Ascending aorta (tissue), 2 donors: ENCODE results near the gene CRYBA2. TPM values are rescaled to one million over a fixed set of nuclear protein-coding genes. Genes with fewer than 3 reads are reported as not detected.

Experiments used
- DNase-seq, 2 donors: peaks; one replicate each; pipeline ENCODE4 v3.0.0-alpha.2; 2019; ENCODE audit warnings: low spot score in 2 of 2
- H3K27ac ChIP-seq, 2 donors: fragments of 200-600 bp; sonication (generic); one replicate each; pipeline ENCODE4 v1.5.1; 2016 to 2017; ENCODE audit warnings: mild to moderate bottlenecking in 1 of 2
- H3K27me3 ChIP-seq: fragments of 200-600 bp; sonication (generic); one replicate; pipeline ENCODE4 v1.5.1; 2017
- H3K36me3 ChIP-seq, 2 donors: fragments of 200-600 bp; sonication (generic); one replicate each; pipeline ENCODE4 v1.5.1; 2016
- H3K4me1 ChIP-seq, 2 donors: fragments of 200-600 bp; sonication (generic); one replicate each; pipeline ENCODE4 v1.5.1; 2016 to 2017; ENCODE audit warnings: mild to moderate bottlenecking in 1 of 2
- H3K4me3 ChIP-seq, 2 donors: fragments of 200-600 bp; sonication (generic); one replicate each; pipeline ENCODE4 v1.5.1; 2016 to 2017; ENCODE audit warnings: mild to moderate bottlenecking in 1 of 2
- H3K9me3 ChIP-seq, 2 donors: fragments of 200-600 bp; sonication (generic); one replicate each; pipeline ENCODE4 v1.5.1; 2016
- intact Hi-C: fragments of 100-400 bp; cut with DNase I; formaldehyde crosslinking; loops from one replicate; pipeline ENCODE4 v1.15.1; 2023
- total RNA-seq: library from RNA; depleted of rRNA; stranded (reverse); fragments of >200 nt; gene quantifications from one replicate; pipeline ENCODE4 v1.1.0, GENCODE V29; 2016
- TF ChIP-seq, protein P1 (sequence below), 3 experiments: fragments of 200-600 bp in 2 of 3; fragments of 450-650 bp in 1 of 3; sonication (generic) in 2 of 3; IDR thresholded peaks; one replicate each; pipeline ENCODE4 v1.5.1; 2016 to 2019; ENCODE audit warnings: antibody characterized with exemption in 3 of 3, mild to moderate bottlenecking in 1 of 3, moderate library complexity in 1 of 3

Gene CRYBA2
- total RNA-seq, 1 donor from 2014 or later = not detected

DNA sequence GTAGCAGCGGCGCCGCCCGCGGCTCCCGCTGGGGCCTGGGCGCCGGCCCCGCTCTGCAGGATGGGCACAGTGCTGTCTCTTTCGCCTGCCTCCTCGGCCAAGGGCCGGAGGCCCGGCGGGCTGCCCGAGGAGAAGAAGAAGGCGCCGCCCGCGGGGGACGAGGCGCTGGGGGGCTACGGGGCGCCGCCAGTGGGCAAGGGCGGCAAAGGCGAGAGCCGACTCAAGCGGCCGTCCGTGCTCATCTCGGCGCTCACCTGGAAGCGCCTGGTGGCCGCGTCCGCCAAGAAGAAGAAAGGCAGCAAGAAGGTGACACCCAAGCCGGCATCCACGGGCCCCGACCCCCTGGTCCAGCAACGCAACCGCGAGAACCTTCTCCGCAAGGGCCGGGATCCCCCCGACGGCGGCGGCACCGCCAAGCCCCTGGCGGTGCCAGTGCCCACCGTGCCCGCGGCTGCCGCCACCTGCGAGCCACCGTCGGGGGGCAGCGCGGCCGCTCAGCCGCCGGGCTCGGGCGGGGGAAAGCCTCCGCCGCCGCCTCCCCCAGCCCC lies 33.4 kb downstream of the CRYBA2 start:
- peaks cover 0 to 5% of the 10 kb centered on the region in 2 donors for H3K4me1 ChIP-seq
- no peak for DNase-seq
- no peaks in the 10 kb centered on the region for H3K36me3 ChIP-seq
- peaks cover 34% of the 10 kb centered on the region for H3K27me3 ChIP-seq
- no peak overlapping the region for H3K27ac ChIP-seq
- intact Hi-C loops = no loop called here
- H3K4me3 ChIP-seq = peak overlapping the region; percentile 54 to 61
- H3K9me3 ChIP-seq = no peaks in the 10 kb centered on the region
- TF ChIP-seq, protein P1, sequence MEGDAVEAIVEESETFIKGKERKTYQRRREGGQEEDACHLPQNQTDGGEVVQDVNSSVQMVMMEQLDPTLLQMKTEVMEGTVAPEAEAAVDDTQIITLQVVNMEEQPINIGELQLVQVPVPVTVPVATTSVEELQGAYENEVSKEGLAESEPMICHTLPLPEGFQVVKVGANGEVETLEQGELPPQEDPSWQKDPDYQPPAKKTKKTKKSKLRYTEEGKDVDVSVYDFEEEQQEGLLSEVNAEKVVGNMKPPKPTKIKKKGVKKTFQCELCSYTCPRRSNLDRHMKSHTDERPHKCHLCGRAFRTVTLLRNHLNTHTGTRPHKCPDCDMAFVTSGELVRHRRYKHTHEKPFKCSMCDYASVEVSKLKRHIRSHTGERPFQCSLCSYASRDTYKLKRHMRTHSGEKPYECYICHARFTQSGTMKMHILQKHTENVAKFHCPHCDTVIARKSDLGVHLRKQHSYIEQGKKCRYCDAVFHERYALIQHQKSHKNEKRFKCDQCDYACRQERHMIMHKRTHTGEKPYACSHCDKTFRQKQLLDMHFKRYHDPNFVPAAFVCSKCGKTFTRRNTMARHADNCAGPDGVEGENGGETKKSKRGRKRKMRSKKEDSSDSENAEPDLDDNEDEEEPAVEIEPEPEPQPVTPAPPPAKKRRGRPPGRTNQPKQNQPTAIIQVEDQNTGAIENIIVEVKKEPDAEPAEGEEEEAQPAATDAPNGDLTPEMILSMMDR (IDR thresholded peaks at IDR 0.05) = no peak

DNA sequence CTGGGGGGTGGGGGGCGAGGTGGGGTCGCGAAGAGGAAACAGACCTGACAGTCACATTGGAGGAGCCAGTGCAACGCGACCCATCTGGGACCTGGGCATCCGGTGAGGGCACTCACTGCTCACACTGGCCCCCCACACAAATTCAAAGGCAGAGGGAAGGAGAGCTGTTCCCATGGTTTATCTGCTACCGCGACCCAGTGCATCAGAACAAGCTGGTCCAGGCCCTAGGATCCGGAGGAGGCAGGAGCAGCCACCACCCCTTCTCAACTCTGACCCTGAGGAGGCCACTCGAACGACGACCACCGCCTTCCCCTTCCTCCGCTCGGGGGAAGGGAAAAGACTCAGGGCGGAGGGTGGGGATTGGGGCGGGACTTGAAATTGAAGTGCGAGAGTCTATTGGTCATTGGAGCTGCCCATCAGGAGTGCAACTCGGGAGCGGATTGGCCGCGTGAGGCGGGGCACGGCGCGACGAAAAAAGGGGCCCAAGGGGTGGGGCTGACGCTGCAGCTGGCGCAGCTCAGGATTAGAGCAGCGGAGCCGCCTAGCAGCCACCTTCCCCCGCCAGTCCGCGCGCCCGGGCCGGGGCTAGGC lies 34.0 kb downstream of the CRYBA2 start, which contains the start of gene CDK5R2:
Gene CDK5R2 (plus strand): TSS at position 526 of the 591 bp plus-strand sequence. CDS start 155 bp downstream, outside the sequence.
- Histone ChIP-seq H3K4me1 (peaks cover 0 to 5% of the 10 kb centered on the region in 2 donors), H3K36me3 (no peaks in the 10 kb centered on the region), H3K9me3 (no peaks in the 10 kb centered on the region), H3K27ac (no peak within 1 kb of the TSS), H3K27me3 (peaks cover 34% of the 10 kb centered on the region), H3K4me3 (peak within 1 kb of the TSS; percentile 54 to 61)
- no peak for DNase-seq
- TF ChIP-seq, protein P1 (IDR thresholded peaks at IDR 0.05) = no peak
- intact Hi-C loops = no loop called here

DNA sequence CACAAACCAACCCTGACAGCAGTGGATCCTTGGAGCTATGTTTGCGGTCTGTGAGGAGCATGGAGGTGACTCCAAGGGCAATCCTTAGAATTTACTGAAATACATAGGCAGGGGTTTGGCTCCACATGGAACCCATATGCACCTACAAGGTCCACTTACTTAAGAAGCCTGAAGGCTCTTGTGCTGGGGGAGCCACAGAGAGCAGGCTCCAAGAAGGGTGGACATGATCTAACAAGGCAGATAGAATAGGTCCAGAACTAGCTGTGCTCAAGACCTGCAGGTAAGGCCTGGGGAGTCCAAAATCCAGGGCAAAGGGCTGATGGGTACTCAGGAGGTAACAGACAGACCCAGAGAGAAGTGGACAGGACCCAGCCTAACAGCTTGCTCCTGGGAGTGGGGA lies 34.9 kb downstream of the CRYBA2 start:
- H3K4me1 ChIP-seq = peaks cover 0 to 5% of the 10 kb centered on the region in 2 donors
- no peaks in the 10 kb centered on the region for H3K9me3 ChIP-seq
- TF ChIP-seq, protein P1 (IDR thresholded peaks at IDR 0.05) = no peak
- intact Hi-C loops = no loop called here
- no peak overlapping the region for H3K27ac ChIP-seq
- H3K36me3 ChIP-seq = no peaks in the 10 kb centered on the region
- H3K4me3 ChIP-seq = no peak overlapping the region
- DNase-seq = no peak
- peaks cover 34% of the 10 kb centered on the region for H3K27me3 ChIP-seq

DNA sequence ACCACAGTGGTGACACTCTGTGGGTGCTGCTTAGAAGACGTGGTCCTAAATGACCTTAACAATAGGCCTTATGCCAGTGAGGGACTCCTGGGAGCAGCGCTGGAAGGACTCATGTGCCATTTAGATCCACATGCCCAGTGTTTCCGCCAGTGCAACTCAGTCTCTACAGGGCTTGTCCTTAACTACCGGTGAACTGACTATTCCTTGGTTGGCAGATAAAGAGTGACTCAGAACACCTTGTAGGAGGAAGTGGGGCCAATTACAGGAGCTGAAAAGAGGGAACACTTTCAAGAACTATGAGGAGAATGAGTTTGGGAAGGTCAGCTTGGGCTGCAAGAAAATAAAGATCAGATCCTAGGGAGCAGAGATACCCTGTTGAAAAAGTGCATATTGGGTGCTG lies 35.6 kb downstream of the CRYBA2 start:
- Histone ChIP-seq H3K27ac (no peak overlapping the region), H3K27me3 (peaks cover 30% of the 10 kb centered on the region), H3K36me3 (no peaks in the 10 kb centered on the region), H3K4me1 (peaks cover 0 to 5% of the 10 kb centered on the region in 2 donors), H3K9me3 (no peaks in the 10 kb centered on the region), H3K4me3 (no peak overlapping the region)
- TF ChIP-seq, protein P1 (IDR thresholded peaks at IDR 0.05) = no peak
- no peak for DNase-seq
- intact Hi-C loops = no loop called here

DNA sequence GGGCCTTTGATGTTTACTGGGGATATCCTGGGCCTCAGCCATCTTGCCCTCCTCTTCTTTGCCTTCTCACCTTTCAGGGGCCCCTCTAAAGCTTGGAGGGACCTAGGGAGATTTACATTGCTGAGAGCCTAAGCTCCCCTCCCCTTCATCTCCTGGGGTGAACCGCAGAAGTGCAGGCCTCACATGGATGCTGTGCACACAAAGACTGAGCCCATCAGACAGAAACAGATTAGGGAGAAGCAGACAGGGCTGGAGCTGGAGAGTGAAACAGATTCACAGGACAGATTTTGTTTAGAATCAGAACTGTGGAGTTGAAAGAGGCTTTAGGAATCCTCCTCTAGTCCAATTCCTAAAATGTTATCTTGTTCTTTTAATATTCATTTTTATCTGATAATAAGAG lies 37.2 kb downstream of the CRYBA2 start:
- TF ChIP-seq, protein P1 (IDR thresholded peaks at IDR 0.05) = no peak
- Histone ChIP-seq H3K27ac (no peak overlapping the region), H3K4me3 (no peak overlapping the region), H3K9me3 (no peaks in the 10 kb centered on the region), H3K36me3 (no peaks in the 10 kb centered on the region), H3K4me1 (peaks cover 0 to 5% of the 10 kb centered on the region in 2 donors), H3K27me3 (peaks cover 16% of the 10 kb centered on the region)
- no peak for DNase-seq
- intact Hi-C loops = no loop called here
